ENCODE data around the gene KRTAP10-1. TPM values are rescaled to one million over a fixed set of nuclear protein-coding genes. Genes with fewer than 3 reads are reported as not detected.

Gene KRTAP10-1
- total and polyA plus RNA-seq, 2 of the 13 experiments (the other 11 are each of a cell fraction or from before 2014, with no cell fraction given): not detected

DNA sequence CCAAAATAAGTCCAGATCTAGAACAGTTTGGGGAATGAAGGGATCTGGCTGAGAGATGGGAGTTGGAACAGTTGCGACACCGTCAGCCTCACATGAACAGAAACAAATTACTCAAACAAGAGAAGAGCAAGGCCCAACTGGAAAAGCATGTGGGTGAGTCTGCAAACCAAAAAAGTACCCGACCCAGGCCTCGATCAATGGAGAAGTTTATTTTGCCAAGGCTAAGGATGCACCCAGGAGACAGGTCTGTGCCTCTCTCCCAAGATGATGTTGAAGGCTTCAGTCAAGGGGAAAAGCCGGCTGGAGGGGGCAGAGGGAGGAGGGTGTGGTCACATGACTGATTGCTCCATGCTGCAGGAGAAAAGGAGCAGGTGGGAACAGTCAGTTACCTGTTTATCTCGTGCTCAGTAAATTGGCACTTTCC, 42.3 kb downstream of the KRTAP10-1 start:
- no peaks in the 10 kb centered on the region for H3K27me3 ChIP-seq (ENCODE audit: control insufficient read depth in 1 of 2, insufficient read depth in 2 of 2, low read length in 2 of 2)
- 37% methylated on average over 6 of the region's 6 CpGs for WGBS (ENCODE audit: low lambda C conversion rate)
- TF ChIP-seq ZNF451 (CRISPR knock-in tag; IDR thresholded peaks at IDR 0.05) (no peak), MXD3 (CRISPR knock-in tag; IDR thresholded peaks at IDR 0.05) (no peak), GABPB1 (CRISPR knock-in tag; IDR thresholded peaks at IDR 0.05) (0 out of 2 replicates have a peak, but pooled peaks have one; percentile 17), SSRP1 (CRISPR knock-in tag; IDR thresholded peaks at IDR 0.05) (0 out of 2 replicates have a peak, but pooled peaks have one; percentile 53), SIX4 (CRISPR knock-in tag; IDR thresholded peaks at IDR 0.05) (no peak), SOX6 (IDR thresholded peaks at IDR 0.05) (no peak), SOX6 (CRISPR knock-in tag; IDR thresholded peaks at IDR 0.05) (no peak; the same call in 1 of the 2 replicates), ZNF788 (CRISPR knock-in tag; IDR thresholded peaks at IDR 0.05; ENCODE audit: borderline replicate concordance) (no peak), ZNF563 (CRISPR knock-in tag; IDR thresholded peaks at IDR 0.05) (no peak), TBX2 (CRISPR knock-in tag; IDR thresholded peaks at IDR 0.05; ENCODE audit: borderline replicate concordance) (no peak), GATAD2A (CRISPR knock-in tag; IDR thresholded peaks at IDR 0.05) (0 out of 2 replicates have a peak, but pooled peaks have one; percentile 6), RCOR2 (CRISPR knock-in tag; IDR thresholded peaks at IDR 0.05) (no peak)
- TF ChIP-seq, protein P1, sequence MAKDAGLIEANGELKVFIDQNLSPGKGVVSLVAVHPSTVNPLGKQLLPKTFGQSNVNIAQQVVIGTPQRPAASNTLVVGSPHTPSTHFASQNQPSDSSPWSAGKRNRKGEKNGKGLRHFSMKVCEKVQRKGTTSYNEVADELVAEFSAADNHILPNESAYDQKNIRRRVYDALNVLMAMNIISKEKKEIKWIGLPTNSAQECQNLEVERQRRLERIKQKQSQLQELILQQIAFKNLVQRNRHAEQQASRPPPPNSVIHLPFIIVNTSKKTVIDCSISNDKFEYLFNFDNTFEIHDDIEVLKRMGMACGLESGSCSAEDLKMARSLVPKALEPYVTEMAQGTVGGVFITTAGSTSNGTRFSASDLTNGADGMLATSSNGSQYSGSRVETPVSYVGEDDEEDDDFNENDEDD (CRISPR knock-in tag; IDR thresholded peaks at IDR 0.05; ENCODE audit: borderline replicate concordance): peak; percentile 29; the same call in 1 of the 2 replicates
- TF ChIP-seq, protein P2, sequence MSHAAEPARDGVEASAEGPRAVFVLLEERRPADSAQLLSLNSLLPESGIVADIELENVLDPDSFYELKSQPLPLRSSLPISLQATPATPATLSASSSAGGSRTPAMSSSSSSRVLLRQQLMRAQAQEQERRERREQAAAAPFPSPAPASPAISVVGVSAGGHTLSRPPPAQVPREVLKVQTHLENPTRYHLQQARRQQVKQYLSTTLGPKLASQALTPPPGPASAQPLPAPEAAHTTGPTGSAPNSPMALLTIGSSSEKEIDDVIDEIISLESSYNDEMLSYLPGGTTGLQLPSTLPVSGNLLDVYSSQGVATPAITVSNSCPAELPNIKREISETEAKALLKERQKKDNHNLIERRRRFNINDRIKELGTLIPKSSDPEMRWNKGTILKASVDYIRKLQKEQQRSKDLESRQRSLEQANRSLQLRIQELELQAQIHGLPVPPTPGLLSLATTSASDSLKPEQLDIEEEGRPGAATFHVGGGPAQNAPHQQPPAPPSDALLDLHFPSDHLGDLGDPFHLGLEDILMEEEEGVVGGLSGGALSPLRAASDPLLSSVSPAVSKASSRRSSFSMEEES (CRISPR knock-in tag; IDR thresholded peaks at IDR 0.05): 0 out of 2 replicates have a peak, but pooled peaks have one; percentile 56
- TF ChIP-seq, protein P3, sequence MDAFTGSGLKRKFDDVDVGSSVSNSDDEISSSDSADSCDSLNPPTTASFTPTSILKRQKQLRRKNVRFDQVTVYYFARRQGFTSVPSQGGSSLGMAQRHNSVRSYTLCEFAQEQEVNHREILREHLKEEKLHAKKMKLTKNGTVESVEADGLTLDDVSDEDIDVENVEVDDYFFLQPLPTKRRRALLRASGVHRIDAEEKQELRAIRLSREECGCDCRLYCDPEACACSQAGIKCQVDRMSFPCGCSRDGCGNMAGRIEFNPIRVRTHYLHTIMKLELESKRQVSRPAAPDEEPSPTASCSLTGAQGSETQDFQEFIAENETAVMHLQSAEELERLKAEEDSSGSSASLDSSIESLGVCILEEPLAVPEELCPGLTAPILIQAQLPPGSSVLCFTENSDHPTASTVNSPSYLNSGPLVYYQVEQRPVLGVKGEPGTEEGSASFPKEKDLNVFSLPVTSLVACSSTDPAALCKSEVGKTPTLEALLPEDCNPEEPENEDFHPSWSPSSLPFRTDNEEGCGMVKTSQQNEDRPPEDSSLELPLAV (CRISPR knock-in tag; conservative IDR thresholded peaks at IDR 0.05; ENCODE audit: low read depth): no peak
- TF ChIP-seq, protein P4, sequence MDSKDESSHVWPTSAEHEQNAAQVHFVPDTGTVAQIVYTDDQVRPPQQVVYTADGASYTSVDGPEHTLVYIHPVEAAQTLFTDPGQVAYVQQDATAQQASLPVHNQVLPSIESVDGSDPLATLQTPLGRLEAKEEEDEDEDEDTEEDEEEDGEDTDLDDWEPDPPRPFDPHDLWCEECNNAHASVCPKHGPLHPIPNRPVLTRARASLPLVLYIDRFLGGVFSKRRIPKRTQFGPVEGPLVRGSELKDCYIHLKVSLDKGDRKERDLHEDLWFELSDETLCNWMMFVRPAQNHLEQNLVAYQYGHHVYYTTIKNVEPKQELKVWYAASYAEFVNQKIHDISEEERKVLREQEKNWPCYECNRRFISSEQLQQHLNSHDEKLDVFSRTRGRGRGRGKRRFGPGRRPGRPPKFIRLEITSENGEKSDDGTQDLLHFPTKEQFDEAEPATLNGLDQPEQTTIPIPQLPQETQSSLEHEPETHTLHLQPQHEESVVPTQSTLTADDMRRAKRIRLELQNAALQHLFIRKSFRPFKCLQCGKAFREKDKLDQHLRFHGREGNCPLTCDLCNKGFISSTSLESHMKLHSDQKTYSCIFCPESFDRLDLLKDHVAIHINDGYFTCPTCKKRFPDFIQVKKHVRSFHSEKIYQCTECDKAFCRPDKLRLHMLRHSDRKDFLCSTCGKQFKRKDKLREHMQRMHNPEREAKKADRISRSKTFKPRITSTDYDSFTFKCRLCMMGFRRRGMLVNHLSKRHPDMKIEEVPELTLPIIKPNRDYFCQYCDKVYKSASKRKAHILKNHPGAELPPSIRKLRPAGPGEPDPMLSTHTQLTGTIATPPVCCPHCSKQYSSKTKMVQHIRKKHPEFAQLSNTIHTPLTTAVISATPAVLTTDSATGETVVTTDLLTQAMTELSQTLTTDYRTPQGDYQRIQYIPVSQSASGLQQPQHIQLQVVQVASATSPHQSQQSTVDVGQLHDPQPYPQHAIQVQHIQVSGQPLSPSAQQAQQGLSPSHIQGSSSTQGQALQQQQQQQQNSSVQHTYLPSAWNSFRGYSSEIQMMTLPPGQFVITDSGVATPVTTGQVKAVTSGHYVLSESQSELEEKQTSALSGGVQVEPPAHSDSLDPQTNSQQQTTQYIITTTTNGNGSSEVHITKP (CRISPR knock-in tag; IDR thresholded peaks at IDR 0.05; ENCODE audit: low read depth): no peak

More for the DNA sequence above, 42.3 kb downstream of the KRTAP10-1 start:
- peak; percentile 3 for ATAC-seq
- no peak for FAIRE-seq
- Histone ChIP-seq H3K9ac (ENCODE audit: insufficient read depth, low read depth, low read length) (no peak overlapping the region; the same call in 1 of the 2 replicates), H3K4me3 (replicated peaks in 1 of 3; ENCODE audit: insufficient read depth in 1 of 3, low read depth in 2 of 3, low read length in 3 of 3) (peak overlapping the region in 1 of 3 experiments; percentile 67; a peak in 1 of 6 replicates), H3K27ac (ENCODE audit: extremely low read length, insufficient read depth, low read length) (peak overlapping the region; percentile 38), H4K20me1 (ENCODE audit: insufficient read depth, low read length) (no peaks in the 10 kb centered on the region), H3K79me2 (ENCODE audit: insufficient read depth, low read length) (no peaks in the 10 kb centered on the region), H3K4me2 (ENCODE audit: low read depth, low read length) (peak overlapping the region; percentile 96), H3K4me1 (ENCODE audit: insufficient read depth, low read length) (peaks cover 28% of the 10 kb centered on the region), H3K9me3 (ENCODE audit: low read length) (peaks cover 7% of the 10 kb centered on the region), H3K36me3 (replicated peaks in 1 of 2; ENCODE audit: control insufficient read depth in 1 of 2, insufficient read depth in 2 of 2, low read length in 2 of 2) (peaks cover 0 to 1% of the 10 kb centered on the region in 2 experiments; a peak in 1 of 5 replicates), H2AFZ (ENCODE audit: low read length) (no peak overlapping the region)
- BruUV-seq (replicated peaks): no TSS peak
- ChIA-PET CTCF (ENCODE audit: low intra/inter-chr PET ratio, low total read pairs) (no interaction called here), POLR2A (interaction anchor here (1.7 to 2.9 kb wide), 2 partner anchors 8 to 15 kb away, joined by 6 to 12 read pairs; no protein-coding TSS in a partner anchor)
- in situ Hi-C loops (cut with HindIII; ENCODE audit: extremely low pct_ligation_motif_present, low pct_unique_long_range_greater_than_20kb): no loop called here
- intact Hi-C loops (cut with micrococcal nuclease; ENCODE audit: unreplicated experiment): no loop called here
- DNase-seq (ENCODE audit: low spot score): no peak

All from HepG2 (cell line).